ENCODE measurements around the gene TET1. TPM values are rescaled to one million over a fixed set of nuclear protein-coding genes. Genes with fewer than 3 reads are reported as not detected.
"Not testable (repeated sequence)": the region's sequence is repeated elsewhere in the genome, so short reads cannot be mapped to it uniquely, and the experiment has no call there.

The TET1 gene
- total RNA-seq, 1 donor from 2014 or later: 29.0 TPM

- H3K4me1 Mint-ChIP-seq (ENCODE audit: unreplicated experiment): peaks cover 11% of the 10 kb centered on the region
- H3K27me3 Mint-ChIP-seq: peaks cover 4% of the 10 kb centered on the region
- TF ChIP-seq CTCF (conservative IDR thresholded peaks at IDR 0.05): no peak
- no peak overlapping the region for H3K4me3 Mint-ChIP-seq
- DNase-seq (ENCODE audit: extremely low spot score, unreplicated experiment): no peak
- H3K36me3 Mint-ChIP-seq: peaks cover 20% of the 10 kb centered on the region
- no peaks in the 10 kb centered on the region for H3K9me3 Mint-ChIP-seq
- no peak overlapping the region for H3K27ac Mint-ChIP-seq
Measured at GRCh38 chr10:68725016-68725415, 164.9 kb downstream of the TET1 start.

- no peak for TF ChIP-seq CTCF (conservative IDR thresholded peaks at IDR 0.05)
- H3K4me3 Mint-ChIP-seq: no peak overlapping the region
- peaks cover 4% of the 10 kb centered on the region for H3K4me1 Mint-ChIP-seq (ENCODE audit: unreplicated experiment)
- no peaks in the 10 kb centered on the region for H3K27me3 Mint-ChIP-seq
- no peak overlapping the region for H3K27ac Mint-ChIP-seq
- no peaks in the 10 kb centered on the region for H3K9me3 Mint-ChIP-seq
- no peak for DNase-seq (ENCODE audit: extremely low spot score, unreplicated experiment)
- H3K36me3 Mint-ChIP-seq: peaks cover 17% of the 10 kb centered on the region
Measured at GRCh38 chr10:68727146-68727545, 167.0 kb downstream of the TET1 start.

GRCh38 chr10:68732651-68733050, 172.5 kb downstream of the TET1 start:
- DNase-seq (ENCODE audit: extremely low spot score, unreplicated experiment): no peak
- H3K27me3 Mint-ChIP-seq: no peaks in the 10 kb centered on the region
- no peaks in the 10 kb centered on the region for H3K9me3 Mint-ChIP-seq
- H3K27ac Mint-ChIP-seq: no peak overlapping the region
- TF ChIP-seq CTCF (conservative IDR thresholded peaks at IDR 0.05): no peak
- H3K36me3 Mint-ChIP-seq: peaks cover 26% of the 10 kb centered on the region
- no peak overlapping the region for H3K4me3 Mint-ChIP-seq
- no peaks in the 10 kb centered on the region for H3K4me1 Mint-ChIP-seq (ENCODE audit: unreplicated experiment)

GRCh38 chr10:68734349-68734748, 174.2 kb downstream of the TET1 start:
- no peak for TF ChIP-seq CTCF (conservative IDR thresholded peaks at IDR 0.05)
- H3K9me3 Mint-ChIP-seq: no peaks in the 10 kb centered on the region
- H3K4me1 Mint-ChIP-seq (ENCODE audit: unreplicated experiment): no peaks in the 10 kb centered on the region
- no peak overlapping the region for H3K4me3 Mint-ChIP-seq
- H3K36me3 Mint-ChIP-seq: peaks cover 22% of the 10 kb centered on the region
- H3K27me3 Mint-ChIP-seq: no peaks in the 10 kb centered on the region
- DNase-seq (ENCODE audit: extremely low spot score, unreplicated experiment): no peak
- H3K27ac Mint-ChIP-seq: no peak overlapping the region

GRCh38 chr10:68735119-68735518, 175.0 kb downstream of the TET1 start:
- Mint-ChIP-seq H3K27me3 (no peaks in the 10 kb centered on the region), H3K36me3 (peaks cover 26% of the 10 kb centered on the region), H3K4me3 (no peak overlapping the region), H3K27ac (no peak overlapping the region), H3K9me3 (no peaks in the 10 kb centered on the region), H3K4me1 (ENCODE audit: unreplicated experiment) (no peaks in the 10 kb centered on the region)
- TF ChIP-seq CTCF (conservative IDR thresholded peaks at IDR 0.05): no peak
- DNase-seq (ENCODE audit: extremely low spot score, unreplicated experiment): peak; percentile 10

- H3K4me3 Mint-ChIP-seq; DNase-seq (ENCODE audit: extremely low spot score, unreplicated experiment); H3K27me3 Mint-ChIP-seq; H3K4me1 Mint-ChIP-seq (ENCODE audit: unreplicated experiment); H3K27ac Mint-ChIP-seq; H3K9me3 Mint-ChIP-seq: not testable (repeated sequence)
- peaks cover 27% of the 10 kb centered on the region for H3K36me3 Mint-ChIP-seq
Measured at GRCh38 chr10:68735739-68736138, 175.6 kb downstream of the TET1 start.

- H3K36me3 Mint-ChIP-seq: peaks cover 16% of the 10 kb centered on the region
- not testable (repeated sequence) for H3K4me3 Mint-ChIP-seq; H3K27ac Mint-ChIP-seq; H3K27me3 Mint-ChIP-seq; DNase-seq (ENCODE audit: extremely low spot score, unreplicated experiment); H3K9me3 Mint-ChIP-seq; H3K4me1 Mint-ChIP-seq (ENCODE audit: unreplicated experiment)
Measured at GRCh38 chr10:68740676-68741075, 180.5 kb downstream of the TET1 start.
